Ovary (tissue), 9 donors: ENCODE data around the gene RSRP1. TPM values are rescaled to one million over a fixed set of nuclear protein-coding genes. Genes with fewer than 3 reads are reported as not detected.
A peak's percentile ranks its signal among the peaks of the same experiment; 100 is the strongest.

Experiments
- DNase-seq, 5 donors: peaks; one replicate each; pipeline ENCODE4 v3.0.0-alpha.2; 2019 to 2020
- H3K27ac ChIP-seq, 2 donors: fragments of 200-600 bp; one replicate each; pipeline versions ENCODE4 v1.5.1 to v1.8.0; 2019 to 2022
- H3K27me3 ChIP-seq: fragments of 200-600 bp; one replicate; pipeline ENCODE4 v1.8.0; 2022
- H3K36me3 ChIP-seq: fragments of 200-600 bp; sonication (generic); one replicate; pipeline ENCODE4 v1.5.1; 2019
- H3K4me1 ChIP-seq: one replicate; pipeline ENCODE4 v1.8.1; 2013; ENCODE audit warnings: mild to moderate bottlenecking, moderate library complexity; ENCODE audit not compliant: insufficient read depth
- H3K4me3 ChIP-seq: fragments of 200-600 bp; sonication (generic); one replicate; pipeline ENCODE4 v1.5.1; 2017
- H3K9me3 ChIP-seq, 2 donors: fragments of 200-600 bp in 1 of 2; sonication (generic) in 1 of 2; one replicate each; pipeline versions ENCODE4 v1.5.1 to v1.8.1; 2013 to 2019; ENCODE audit warnings: mild to moderate bottlenecking in 1 of 2, moderate library complexity in 1 of 2
- EP300 ChIP-seq: sonication (generic); formaldehyde crosslinking; IDR thresholded peaks from one replicate; pipeline ENCODE4 v1.6.1; 2017; ENCODE audit warnings: antibody characterized with exemption
- POLR2A ChIP-seq: fragments of 450-650 bp; IDR thresholded peaks from one replicate; pipeline ENCODE4 v1.6.1; 2017; ENCODE audit warnings: antibody characterized with exemption, mild to moderate bottlenecking, moderate library complexity
- WGBS, 3 donors: extraction: QIAGEN DNeasy Blood & Tissue Kit in 1 of 3; methylation state at CpG; one replicate each; pipeline versions ENCODE4 v1.1.5 to v1.1.7; 2013 to 2017; 5-methylcytosine and 5-hydroxymethylcytosine counted together
- intact Hi-C, 4 donors: fragments of 100-400 bp; cut with DNase I; formaldehyde crosslinking; loops; one replicate each; pipeline versions ENCODE4 v1.11.0 to v1.15.1; 2022 to 2023
- polyA plus RNA-seq, 2 donors: library from polyadenylated mRNA; stranded (reverse); fragments of 200-250 nt in 1 of 2; fragments of 350-450 nt in 1 of 2; fragmentation: Illumina TruSeq in 1 of 2; extraction: RNeasy Lipid Tissue Mini Kit (QIAGEN cat#74804) in 1 of 2; gene quantifications; one replicate each; pipeline ENCODE4 v1.2.3, GENCODE V29; 2013 to 2014
- total RNA-seq, 7 donors: library from RNA; depleted of rRNA in 2 of 7; stranded (reverse); fragments of >200 nt in 2 of 7; fragmentation: NEBNext Ultra II Directional in 3 of 7; extraction: Animal tissue kit (Norgen Biotek cat#: 25700) in 3 of 7; gene quantifications; one replicate each; pipeline versions ENCODE4 v1.1.0 to v1.2.4, GENCODE V29; 2016 to 2023
- TF ChIP-seq, protein P1 (sequence below), 3 donors: fragments of 450-650 bp in 2 of 3; fragments of 200-600 bp in 1 of 3; IDR thresholded peaks; one replicate each; pipeline versions ENCODE4 v1.5.1 to v1.8.0; 2016 to 2022; ENCODE audit warnings: antibody characterized with exemption in 3 of 3, mild to moderate bottlenecking in 1 of 3
- donor health status: DM: no; HTN: no; CAD: no; lungs with moderate emphysema.
- donor health status: DM: no; HTN: no; CAD: no.
- donor health status: Bipolar disorder and iron deficiency.
- donor health status: DM: yes; HTN: yes; CAD: no.
- donor health status: DM: no; HTN: no; CAD: no.
- donor health status: DM: yes; HTN: yes; CAD: no.

Gene RSRP1
- total and polyA plus RNA-seq, 9 donors: 52.1 to 138 (median 82.1) TPM

DNA sequence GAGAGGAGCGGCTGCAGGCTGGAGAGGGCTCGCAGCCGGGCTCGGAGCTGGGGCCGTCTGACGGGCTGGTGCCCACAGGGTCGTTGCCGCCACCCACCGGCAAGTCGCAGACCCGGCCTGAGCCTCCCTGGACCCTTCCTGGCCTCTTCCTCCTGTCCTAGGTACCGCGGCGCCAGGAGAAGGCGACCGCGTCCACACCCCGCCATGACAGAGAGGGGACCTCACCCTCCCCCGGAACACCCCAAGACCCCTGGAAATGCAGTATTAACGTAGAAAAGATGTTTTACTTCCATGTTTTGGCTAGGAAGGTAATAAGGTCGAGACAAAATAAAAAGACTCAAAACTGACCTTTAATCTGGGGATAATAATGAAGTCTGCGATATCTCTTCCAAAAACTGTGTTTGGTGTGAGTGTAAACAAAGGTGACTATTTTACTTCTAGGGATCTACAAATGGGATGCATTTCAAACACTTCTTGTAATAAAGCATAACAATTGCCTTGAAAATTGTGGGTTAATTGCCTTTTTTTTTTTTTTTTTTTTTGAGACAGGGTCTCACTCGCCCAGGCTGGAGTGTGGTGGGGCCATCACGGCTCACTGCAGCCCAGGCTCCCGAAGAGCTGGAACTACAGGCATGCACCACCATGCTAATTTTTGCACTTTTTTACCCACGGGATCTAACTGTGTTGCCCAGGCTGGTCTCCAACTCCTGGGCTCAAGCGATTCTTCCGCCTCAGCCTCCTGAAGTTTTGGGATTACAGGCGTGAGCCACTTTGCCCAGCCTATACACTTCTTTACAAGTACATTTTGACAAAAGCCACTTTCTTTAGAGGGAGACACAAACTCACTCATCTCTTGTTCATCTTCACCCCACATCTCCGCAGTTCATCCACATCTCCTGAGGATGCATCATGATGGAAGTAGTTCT, 838 bp upstream of the RSRP1 start:
- Histone ChIP-seq H3K4me3 (peak overlapping the region; percentile 90), H3K9me3 (no peaks in the 10 kb centered on the region), H3K27ac (peak overlapping the region; percentile 63 to 98), H3K27me3 (no peaks in the 10 kb centered on the region), H3K4me1 (peaks cover 2% of the 10 kb centered on the region), H3K36me3 (no peaks in the 10 kb centered on the region)
- WGBS, 3 donors: 19 to 23% (median 22%) methylated on average over 29 to 30 of the region's 30 CpGs
- TF ChIP-seq POLR2A (no peak), EP300 (no peak)
- TF ChIP-seq, protein P1, sequence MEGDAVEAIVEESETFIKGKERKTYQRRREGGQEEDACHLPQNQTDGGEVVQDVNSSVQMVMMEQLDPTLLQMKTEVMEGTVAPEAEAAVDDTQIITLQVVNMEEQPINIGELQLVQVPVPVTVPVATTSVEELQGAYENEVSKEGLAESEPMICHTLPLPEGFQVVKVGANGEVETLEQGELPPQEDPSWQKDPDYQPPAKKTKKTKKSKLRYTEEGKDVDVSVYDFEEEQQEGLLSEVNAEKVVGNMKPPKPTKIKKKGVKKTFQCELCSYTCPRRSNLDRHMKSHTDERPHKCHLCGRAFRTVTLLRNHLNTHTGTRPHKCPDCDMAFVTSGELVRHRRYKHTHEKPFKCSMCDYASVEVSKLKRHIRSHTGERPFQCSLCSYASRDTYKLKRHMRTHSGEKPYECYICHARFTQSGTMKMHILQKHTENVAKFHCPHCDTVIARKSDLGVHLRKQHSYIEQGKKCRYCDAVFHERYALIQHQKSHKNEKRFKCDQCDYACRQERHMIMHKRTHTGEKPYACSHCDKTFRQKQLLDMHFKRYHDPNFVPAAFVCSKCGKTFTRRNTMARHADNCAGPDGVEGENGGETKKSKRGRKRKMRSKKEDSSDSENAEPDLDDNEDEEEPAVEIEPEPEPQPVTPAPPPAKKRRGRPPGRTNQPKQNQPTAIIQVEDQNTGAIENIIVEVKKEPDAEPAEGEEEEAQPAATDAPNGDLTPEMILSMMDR (IDR thresholded peaks at IDR 0.05): no peak
- no peak for DNase-seq
- intact Hi-C loops: loop anchor here in 1 of 4 donors (10.0 kb wide), 1 partner anchor 297 kb away; the partner anchor contains the start of gene LDLRAP1

DNA sequence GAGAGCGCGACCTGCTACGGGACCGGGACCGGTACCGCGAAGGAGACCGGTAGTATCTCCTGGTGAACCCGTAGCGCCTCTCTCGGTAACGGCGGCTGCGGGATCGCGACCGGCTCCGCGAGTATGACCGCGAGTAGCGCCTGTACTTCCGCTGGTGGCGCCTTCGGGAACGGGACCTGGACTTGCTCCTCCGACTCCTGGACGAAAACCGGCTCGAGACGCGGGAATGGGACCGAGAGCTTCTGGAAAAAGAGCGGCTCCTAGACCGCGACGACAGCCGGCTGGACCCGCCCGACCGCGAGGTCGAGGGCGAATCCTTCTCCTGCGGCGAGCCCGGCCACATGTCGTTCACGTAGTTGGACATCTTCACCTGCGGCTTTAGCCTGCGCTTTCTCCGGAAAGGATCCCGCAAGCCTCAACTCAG, 642 bp downstream of the RSRP1 start:
- peak in 3 of 5 donors; percentile 38 to 68 (median 55) for DNase-seq
- Histone ChIP-seq H3K27me3 (no peaks in the 10 kb centered on the region), H3K9me3 (no peaks in the 10 kb centered on the region), H3K4me1 (peaks cover 2% of the 10 kb centered on the region), H3K27ac (peak overlapping the region; percentile 89 to 98), H3K4me3 (peak overlapping the region; percentile 90), H3K36me3 (no peaks in the 10 kb centered on the region)
- TF ChIP-seq, protein P1 (IDR thresholded peaks at IDR 0.05): no peak
- TF ChIP-seq POLR2A (no peak), EP300 (no peak)
- intact Hi-C loops: loop anchor here in 1 of 4 donors (10.0 kb wide), 1 partner anchor 298 kb away; the partner anchor contains the start of gene LDLRAP1
- WGBS, 3 donors: 0 to 1% (median 0%) methylated on average over 47 to 53 of the region's 53 CpGs

DNA sequence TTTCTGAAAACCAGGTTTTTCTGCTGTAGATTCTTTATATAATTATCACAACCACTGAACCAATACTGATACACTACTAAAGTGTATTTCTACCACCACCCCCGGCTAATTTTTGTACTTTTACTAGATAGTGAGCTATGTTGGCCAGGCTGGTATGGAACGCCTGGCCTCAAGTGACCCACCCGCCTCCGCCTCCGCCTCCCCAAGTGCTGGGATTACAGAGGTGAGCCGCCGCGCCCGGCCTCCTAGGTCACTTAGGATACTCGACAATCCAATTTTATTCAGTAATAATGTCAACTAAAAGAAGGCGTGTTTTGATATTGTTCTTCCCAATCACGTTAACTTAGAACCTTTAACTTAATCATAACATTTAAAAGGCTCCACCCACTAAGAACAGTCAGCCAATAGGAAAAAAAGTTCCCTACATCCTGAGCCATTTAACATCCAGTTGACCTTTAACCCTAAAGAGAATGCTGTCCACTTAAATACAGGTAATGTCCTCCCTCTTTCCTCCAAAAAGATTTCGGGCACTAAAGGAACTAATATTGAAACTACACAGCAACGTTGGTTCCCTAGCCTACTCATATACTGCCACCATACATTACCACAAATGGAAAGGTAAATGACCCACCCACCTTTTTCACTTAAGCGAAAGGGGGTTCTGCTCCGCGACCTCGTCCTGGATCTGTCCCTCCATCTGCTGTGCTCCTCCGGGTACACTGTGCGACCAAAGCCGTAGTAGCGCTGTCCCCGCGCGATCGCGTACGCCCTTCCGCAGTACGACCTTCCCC, 1.2 kb downstream of the RSRP1 start:
- no peak for DNase-seq
- Histone ChIP-seq H3K36me3 (no peaks in the 10 kb centered on the region), H3K27ac (peak overlapping the region in 1 of 2 donors; percentile 89), H3K4me1 (peaks cover 2% of the 10 kb centered on the region), H3K9me3 (no peaks in the 10 kb centered on the region), H3K4me3 (peak overlapping the region; percentile 90), H3K27me3 (no peaks in the 10 kb centered on the region)
- intact Hi-C loops: loop anchor here in 1 of 4 donors (10.0 kb wide), 1 partner anchor 299 kb away; the partner anchor contains the start of gene LDLRAP1
- WGBS, 3 donors: 8 to 20% (median 10%) methylated on average over 30 of the region's 30 CpGs
- TF ChIP-seq EP300: no peak
- TF ChIP-seq, protein P1 (IDR thresholded peaks at IDR 0.05): no peak
- no peak for TF ChIP-seq POLR2A

DNA sequence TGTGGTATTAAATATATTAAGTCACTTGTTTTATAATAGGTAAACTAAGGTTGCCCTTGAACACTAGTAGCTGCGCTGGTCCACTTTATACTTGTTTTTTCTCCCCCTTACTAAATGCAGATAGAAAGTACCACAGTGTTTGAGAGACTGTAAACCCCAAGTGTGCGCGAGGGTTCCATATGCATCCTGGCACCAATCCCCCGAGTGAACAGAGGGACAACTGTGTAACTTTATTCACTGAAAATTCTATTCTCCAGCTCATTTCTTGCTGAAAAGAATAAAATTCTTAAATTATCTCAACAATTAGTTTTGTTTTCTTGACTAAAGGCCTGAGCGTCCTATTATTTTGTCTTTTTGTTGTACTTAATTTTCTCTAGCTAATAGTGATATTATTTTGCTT, 1.9 kb downstream of the RSRP1 start:
- H3K36me3 ChIP-seq: no peaks in the 10 kb centered on the region
- H3K27me3 ChIP-seq: no peaks in the 10 kb centered on the region
- peak overlapping the region; percentile 90 for H3K4me3 ChIP-seq
- 61 to 76% (median 62%) methylated on average over 5 of the region's 5 CpGs for WGBS, 3 donors
- DNase-seq: no peak
- TF ChIP-seq EP300: no peak
- TF ChIP-seq POLR2A: no peak
- TF ChIP-seq, protein P1 (IDR thresholded peaks at IDR 0.05): no peak
- H3K4me1 ChIP-seq: peaks cover 2% of the 10 kb centered on the region
- intact Hi-C loops: loop anchor here in 1 of 4 donors (10.0 kb wide), 1 partner anchor 299 kb away; the partner anchor contains the start of gene LDLRAP1
- H3K27ac ChIP-seq: no peak overlapping the region
- no peaks in the 10 kb centered on the region for H3K9me3 ChIP-seq
